C1 segment of cervical spinal cord (tissue), 14 donors: ENCODE data around the gene BCAS2.

Experiments
- DNase-seq, 14 donors: peaks; one replicate each; lab custom pipeline; 2025; lab: John Stamatoyannopoulos, UW

Gene BCAS2

GRCh38 chr1:114559356-114559755 lies 22.1 kb downstream of the BCAS2 start:
- no peak for DNase-seq

- no peak for DNase-seq
Measured at GRCh38 chr1:114558544-114558943, 22.9 kb downstream of the BCAS2 start.

- DNase-seq, result no peak
Measured at GRCh38 chr1:114554577-114554976, 26.8 kb downstream of the BCAS2 start.

- no peak for DNase-seq
Measured at GRCh38 chr1:114552106-114552639, 29.2 kb downstream of the BCAS2 start.

- DNase-seq, result no peak
Measured at GRCh38 chr1:114551400-114551799, 30.0 kb downstream of the BCAS2 start.

GRCh38 chr1:114550336-114550735 lies 31.1 kb downstream of the BCAS2 start:
- no peak for DNase-seq

GRCh38 chr1:114549137-114549536 lies 32.3 kb downstream of the BCAS2 start:
- no peak for DNase-seq

- DNase-seq, result no peak
Measured at GRCh38 chr1:114547076-114547475, 34.3 kb downstream of the BCAS2 start.

- no peak for DNase-seq
Measured at GRCh38 chr1:114545796-114546195, 35.6 kb downstream of the BCAS2 start.

GRCh38 chr1:114545315-114545714 lies 36.1 kb downstream of the BCAS2 start:
- DNase-seq, result no peak

GRCh38 chr1:114540821-114541220 lies 40.6 kb downstream of the BCAS2 start:
- DNase-seq, result no peak

- no peak for DNase-seq
Measured at GRCh38 chr1:114540272-114540671, 41.1 kb downstream of the BCAS2 start.

GRCh38 chr1:114536043-114536442 lies 45.4 kb downstream of the BCAS2 start:
- no peak for DNase-seq

- DNase-seq, result no peak
Measured at GRCh38 chr1:114535401-114535800, 46.0 kb downstream of the BCAS2 start.

- DNase-seq, result no peak
Measured at GRCh38 chr1:114531094-114531493, 50.3 kb downstream of the BCAS2 start.

GRCh38 chr1:114530224-114530623 lies 51.2 kb downstream of the BCAS2 start:
- no peak for DNase-seq

- no peak for DNase-seq
Measured at GRCh38 chr1:114524944-114525343, 56.5 kb downstream of the BCAS2 start.

- DNase-seq, result no peak
Measured at GRCh38 chr1:114522264-114522575, 59.2 kb downstream of the BCAS2 start.

- no peak for DNase-seq
Measured at GRCh38 chr1:114521396-114522263, 59.8 kb downstream of the BCAS2 start.
